D721Med (cell line): ENCODE measurements around the gene FOCAD.

ENCODE experiments used
- DNase-seq: peaks from one replicate; pipeline ENCODE4 v3.0.0; 2011; ENCODE audit warnings: low spot score; ENCODE audit not compliant: insufficient read length
- FAIRE-seq: peaks from 2 replicates; lab custom pipeline; 2011; peaks lifted over from hg19 to GRCh38; lab: Jason Lieb, UNC
- TF ChIP-seq, protein P1 (sequence below): IDR thresholded peaks from 2 replicates; pipeline ENCODE4 v1.5.1; 2012; ENCODE audit warnings: mild to moderate bottlenecking, control low read depth; ENCODE audit not compliant: insufficient read depth; ENCODE audit errors: missing control alignments

FOCAD gene

DNA sequence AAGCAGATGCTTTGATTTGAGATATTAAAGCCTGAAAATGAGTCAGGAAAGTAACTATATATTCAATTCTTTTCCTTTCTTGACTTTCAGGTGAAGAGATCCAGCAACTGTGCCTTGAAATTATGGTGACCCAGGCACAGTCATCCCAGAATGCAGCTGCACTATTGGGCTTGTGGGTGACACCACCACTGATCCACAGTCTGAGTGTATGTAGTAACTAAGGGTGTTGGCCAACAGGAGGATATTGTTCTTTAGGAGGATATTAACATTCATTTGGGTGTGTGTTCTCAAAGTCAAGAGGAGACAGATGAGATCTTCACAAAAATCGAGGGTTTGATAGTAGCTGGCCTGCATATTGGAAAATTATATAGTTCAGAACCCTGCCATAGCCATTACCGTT is 294.2 kb downstream of the FOCAD start:
- FAIRE-seq (no peak), DNase-seq (no peak)
- TF ChIP-seq, protein P1, sequence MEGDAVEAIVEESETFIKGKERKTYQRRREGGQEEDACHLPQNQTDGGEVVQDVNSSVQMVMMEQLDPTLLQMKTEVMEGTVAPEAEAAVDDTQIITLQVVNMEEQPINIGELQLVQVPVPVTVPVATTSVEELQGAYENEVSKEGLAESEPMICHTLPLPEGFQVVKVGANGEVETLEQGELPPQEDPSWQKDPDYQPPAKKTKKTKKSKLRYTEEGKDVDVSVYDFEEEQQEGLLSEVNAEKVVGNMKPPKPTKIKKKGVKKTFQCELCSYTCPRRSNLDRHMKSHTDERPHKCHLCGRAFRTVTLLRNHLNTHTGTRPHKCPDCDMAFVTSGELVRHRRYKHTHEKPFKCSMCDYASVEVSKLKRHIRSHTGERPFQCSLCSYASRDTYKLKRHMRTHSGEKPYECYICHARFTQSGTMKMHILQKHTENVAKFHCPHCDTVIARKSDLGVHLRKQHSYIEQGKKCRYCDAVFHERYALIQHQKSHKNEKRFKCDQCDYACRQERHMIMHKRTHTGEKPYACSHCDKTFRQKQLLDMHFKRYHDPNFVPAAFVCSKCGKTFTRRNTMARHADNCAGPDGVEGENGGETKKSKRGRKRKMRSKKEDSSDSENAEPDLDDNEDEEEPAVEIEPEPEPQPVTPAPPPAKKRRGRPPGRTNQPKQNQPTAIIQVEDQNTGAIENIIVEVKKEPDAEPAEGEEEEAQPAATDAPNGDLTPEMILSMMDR = no peak

DNA sequence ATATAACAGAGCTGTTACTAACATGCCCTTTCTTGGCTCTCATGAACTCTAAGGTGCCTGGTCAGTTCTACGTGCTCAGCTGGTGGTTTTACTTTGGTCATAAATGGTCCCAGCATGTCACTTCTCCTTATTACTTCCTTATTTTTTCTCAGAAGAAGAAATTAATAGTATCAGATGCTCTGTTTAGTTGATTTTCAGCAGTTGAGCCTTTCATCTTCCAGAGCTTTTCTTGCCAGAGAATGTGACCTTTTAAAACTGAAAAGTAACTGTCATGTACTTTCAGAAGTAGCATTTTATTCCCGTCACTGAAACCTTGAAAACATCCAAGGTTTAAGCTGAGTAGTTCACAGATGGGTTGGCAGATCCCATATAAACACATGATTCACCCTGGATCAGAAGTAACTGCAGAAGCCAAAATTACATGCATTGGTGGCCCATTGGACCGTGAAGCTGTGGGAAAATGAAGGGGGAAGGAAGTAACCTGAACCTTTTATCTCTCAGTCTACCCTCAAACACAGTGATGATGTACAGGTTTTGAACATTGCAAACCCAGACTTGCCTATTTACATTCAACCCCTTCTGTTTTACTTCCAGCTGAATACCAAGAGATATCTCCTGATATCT is 296.9 kb downstream of the FOCAD start:
- FAIRE-seq (no peak), DNase-seq (no peak)
- TF ChIP-seq, protein P1 = no peak

GRCh38 chr9:20981486-20981885 is 297.4 kb downstream of the FOCAD start:
- DNase-seq (no peak), FAIRE-seq (no peak)
- TF ChIP-seq, protein P1 = no peak

GRCh38 chr9:20984506-20984905 is 300.4 kb downstream of the FOCAD start:
- TF ChIP-seq, protein P1 = no peak
- FAIRE-seq (no peak), DNase-seq (no peak)

DNA sequence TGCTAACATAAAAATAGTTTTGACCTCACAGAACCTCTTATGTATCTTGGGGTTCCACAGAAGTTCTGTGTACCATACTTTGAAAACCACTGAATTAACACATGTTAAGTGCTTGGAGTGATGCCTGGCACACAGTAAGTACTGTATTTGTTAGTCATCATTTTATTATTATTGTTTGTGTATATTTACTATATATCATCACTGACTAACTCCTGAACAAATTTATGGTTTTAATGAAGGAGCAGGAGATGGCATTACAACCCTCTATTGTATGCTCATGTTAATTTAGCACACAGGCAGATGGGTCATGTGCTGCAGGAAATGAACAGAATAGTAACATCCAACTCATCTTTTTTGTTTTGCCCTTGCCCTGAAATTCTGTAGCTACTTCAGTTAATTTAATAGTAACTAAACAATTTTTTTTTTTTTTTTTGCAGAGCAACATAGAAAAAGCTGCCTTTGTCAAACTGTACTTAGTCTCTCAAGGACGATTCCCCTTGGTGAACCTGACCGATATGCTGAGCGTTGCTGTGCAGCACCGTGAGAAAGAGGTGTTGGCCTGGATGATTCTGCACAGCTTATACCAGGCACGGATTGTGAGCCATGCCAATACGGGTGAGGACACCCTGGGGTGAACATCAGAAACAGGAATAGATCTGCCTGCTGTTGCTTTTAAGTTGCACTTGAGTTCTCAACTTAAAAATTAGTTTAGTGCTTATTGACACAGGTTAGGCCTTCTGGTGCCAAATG is 302.0 kb downstream of the FOCAD start:
- no peak for FAIRE-seq
- DNase-seq = no peak
- TF ChIP-seq, protein P1 = no peak

- DNase-seq = no peak
- TF ChIP-seq, protein P1 = no peak
- FAIRE-seq = no peak
Measured at GRCh38 chr9:20987521-20987920, 303.5 kb downstream of the FOCAD start.

DNA sequence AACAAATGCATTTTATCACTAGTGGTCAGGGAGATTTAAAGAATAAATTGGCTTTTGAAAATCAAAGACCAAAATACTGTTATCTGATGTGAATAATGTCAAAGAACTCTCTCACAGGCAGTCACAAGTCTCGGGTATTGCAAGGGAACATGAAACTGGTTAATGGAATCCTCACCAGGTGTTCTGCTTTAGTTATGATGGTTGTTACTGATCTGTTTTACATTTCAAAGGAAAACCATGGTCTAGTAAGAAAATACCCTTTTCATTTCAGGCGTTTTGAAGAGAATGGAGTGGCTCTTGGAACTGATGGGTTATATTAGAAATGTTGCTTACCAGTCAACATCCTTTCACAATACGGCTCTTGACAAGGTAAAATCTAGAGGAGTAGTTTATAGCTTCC is 304.0 kb downstream of the FOCAD start:
- TF ChIP-seq, protein P1 = no peak
- DNase-seq (no peak), FAIRE-seq (no peak)
